Stimulated activated CD4-positive, alpha-beta T cell treated with anti-CD3 and anti-CD28 coated beads, TNF-alpha, amount 100 ng/mL, for 4 hours (primary cell): ENCODE measurements around the gene DNAJC28.
"Not testable (repeated sequence)": the region's sequence is repeated elsewhere in the genome, so short reads cannot be mapped to it uniquely, and the experiment has no call there.

ENCODE experiments used
- DNase-seq, 3 experiments: peaks; one replicate each; pipeline ENCODE4 v3.0.0-alpha.2; 2020; ENCODE audit warnings: low read depth in 3 of 3

Gene DNAJC28

GRCh38 chr21:33491373-33492102 is at the start of gene DNAJC28:
Gene DNAJC28 (minus strand): TSS chr21:33491716. CDS start chr21:33489393, 2,323 bp downstream.
- peak; percentile 92 for DNase-seq

GRCh38 chr21:33541105-33541711 is 49.7 kb upstream of the DNAJC28 start:
- no peak for DNase-seq

- no peak for DNase-seq
Observed at GRCh38 chr21:33540711-33541104, 49.2 kb upstream of the DNAJC28 start.

- DNase-seq: no peak
Observed at GRCh38 chr21:33539616-33540015, 48.1 kb upstream of the DNAJC28 start.

GRCh38 chr21:33537212-33537611 is 45.7 kb upstream of the DNAJC28 start:
- DNase-seq: no peak

GRCh38 chr21:33531007-33531406 is 39.5 kb upstream of the DNAJC28 start:
- no peak for DNase-seq

GRCh38 chr21:33522953-33523349 is 31.4 kb upstream of the DNAJC28 start:
- DNase-seq: no peak

GRCh38 chr21:33522297-33522952 is 30.9 kb upstream of the DNAJC28 start:
- no peak for DNase-seq

- no peak for DNase-seq
Observed at GRCh38 chr21:33518899-33519298, 27.4 kb upstream of the DNAJC28 start.

- no peak for DNase-seq
Observed at GRCh38 chr21:33514229-33514628, 22.7 kb upstream of the DNAJC28 start.

- no peak for DNase-seq
Observed at GRCh38 chr21:33512481-33512880, 21.0 kb upstream of the DNAJC28 start.

GRCh38 chr21:33511639-33512038 is 20.1 kb upstream of the DNAJC28 start:
- DNase-seq: no peak

GRCh38 chr21:33510826-33511225 is 19.3 kb upstream of the DNAJC28 start:
- no peak for DNase-seq

GRCh38 chr21:33507003-33507402 is 15.5 kb upstream of the DNAJC28 start:
- DNase-seq: not testable (repeated sequence)

- DNase-seq: no peak
Observed at GRCh38 chr21:33505833-33506232, 14.3 kb upstream of the DNAJC28 start.

GRCh38 chr21:33496345-33496744 is 4.8 kb upstream of the DNAJC28 start:
- no peak for DNase-seq

- DNase-seq: no peak
Observed at GRCh38 chr21:33495743-33496142, 4.2 kb upstream of the DNAJC28 start.

GRCh38 chr21:33493756-33494155 is 2.2 kb upstream of the DNAJC28 start:
- no peak for DNase-seq

- no peak for DNase-seq
Observed at GRCh38 chr21:33492571-33492970, 1.1 kb upstream of the DNAJC28 start.

- no peak for DNase-seq
Observed at GRCh38 chr21:33490991-33491372, 534 bp downstream of the DNAJC28 start.

- no peak for DNase-seq
Observed at GRCh38 chr21:33488936-33489335, 2.6 kb downstream of the DNAJC28 start.

GRCh38 chr21:33487996-33488395 is 3.5 kb downstream of the DNAJC28 start:
- no peak for DNase-seq

- DNase-seq: no peak
Observed at GRCh38 chr21:33481314-33481943, 10.1 kb downstream of the DNAJC28 start.
